ENCODE data around the gene TMEM38B. TPM values are rescaled to one million over a fixed set of nuclear protein-coding genes. Genes with fewer than 3 reads are reported as not detected.
A peak's percentile ranks its signal among the peaks of the same experiment; 100 is the strongest.

Gene TMEM38B
- total RNA-seq = 10 to 100 TPM in 1 of 2 donors, under 1 TPM in 1; 0.66 to 21.3 TPM

GRCh38 chr9:105694190-105694847 lies at the start of gene TMEM38B:
Gene TMEM38B (plus strand): TSS chr9:105694541. CDS start chr9:105694661, 120 bp downstream.
- DNase-seq (peak; percentile 77 to 89 (median 82)), ATAC-seq (peak; percentile 93)
- TF ChIP-seq POLR2A (IDR thresholded peaks at IDR 0.05) (peak; percentile 37 to 57 (median 45)), CTCF (IDR thresholded peaks at IDR 0.05) (no peak)
- WGBS, 2 donors = 0% methylated on average over 5 to 65 of the region's 65 CpGs
- Histone ChIP-seq H3K27me3 (peaks cover 0 to 12% of the 10 kb centered on the region in 2 donors), H3K27ac (peak within 1 kb of the TSS; percentile 45 to 69 (median 58)), H3K9me3 (no peaks in the 10 kb centered on the region), H3K36me3 (replicated peaks in 1 of 2; ENCODE audit: insufficient read depth in 1 of 2, low read depth in 2 of 2) (no peaks in the 10 kb centered on the region), H3K4me3 (peak within 1 kb of the TSS; percentile 80 to 85), H3K4me1 (peaks cover 18% of the 10 kb centered on the region)
- intact Hi-C loops (cut with DNase I) = no loop called here

- ATAC-seq (no peak), DNase-seq (no peak)
- Histone ChIP-seq H3K27ac (no peak overlapping the region), H3K36me3 (replicated peaks in 1 of 2; ENCODE audit: insufficient read depth in 1 of 2, low read depth in 2 of 2) (no peaks in the 10 kb centered on the region), H3K4me1 (no peaks in the 10 kb centered on the region), H3K4me3 (no peak overlapping the region), H3K27me3 (no peaks in the 10 kb centered on the region), H3K9me3 (no peaks in the 10 kb centered on the region)
- 89 to 92% methylated on average over 7 of the region's 7 CpGs for WGBS, 2 donors
- TF ChIP-seq CTCF (IDR thresholded peaks at IDR 0.05) (no peak), POLR2A (IDR thresholded peaks at IDR 0.05) (no peak)
- intact Hi-C loops (cut with DNase I) = no loop called here
Observed at GRCh38 chr9:105646879-105647594, 47.3 kb upstream of the TMEM38B start.

GRCh38 chr9:105647595-105648349 lies 46.6 kb upstream of the TMEM38B start:
- intact Hi-C loops (cut with DNase I) = no loop called here
- Histone ChIP-seq H3K36me3 (replicated peaks in 1 of 2; ENCODE audit: insufficient read depth in 1 of 2, low read depth in 2 of 2) (no peaks in the 10 kb centered on the region), H3K27ac (no peak overlapping the region), H3K4me3 (no peak overlapping the region), H3K9me3 (no peaks in the 10 kb centered on the region), H3K4me1 (no peaks in the 10 kb centered on the region), H3K27me3 (no peaks in the 10 kb centered on the region)
- DNase-seq (no peak), ATAC-seq (no peak)
- TF ChIP-seq CTCF (IDR thresholded peaks at IDR 0.05) (no peak), POLR2A (IDR thresholded peaks at IDR 0.05) (no peak)
- 61 to 65% methylated on average over 12 of the region's 12 CpGs for WGBS, 2 donors

- H3K36me3 ChIP-seq (replicated peaks in 1 of 2; ENCODE audit: insufficient read depth in 1 of 2, low read depth in 2 of 2) = no peaks in the 10 kb centered on the region
- ATAC-seq (no peak), DNase-seq (no peak)
- H3K9me3 ChIP-seq = no peaks in the 10 kb centered on the region
- WGBS, 2 donors = 65% methylated on average over 4 of the region's 4 CpGs
- H3K27ac ChIP-seq = no peak overlapping the region
- no peaks in the 10 kb centered on the region for H3K27me3 ChIP-seq
- no peak for TF ChIP-seq CTCF (IDR thresholded peaks at IDR 0.05)
- no peak for TF ChIP-seq POLR2A (IDR thresholded peaks at IDR 0.05)
- intact Hi-C loops (cut with DNase I) = no loop called here
- no peak overlapping the region for H3K4me3 ChIP-seq
- H3K4me1 ChIP-seq = peaks cover 12% of the 10 kb centered on the region
Observed at GRCh38 chr9:105651806-105652205, 42.5 kb upstream of the TMEM38B start.

All from body of pancreas (tissue), 4 donors.